GM03348 (cell line): ENCODE measurements around the gene PLEKHA1.
A peak's percentile ranks its signal among the peaks of the same experiment; 100 is the strongest.

ENCODE experiments used
- DNase-seq: peaks from one replicate; pipeline ENCODE4 v3.0.0; 2012; ENCODE audit warnings: low spot score

The PLEKHA1 gene

DNA sequence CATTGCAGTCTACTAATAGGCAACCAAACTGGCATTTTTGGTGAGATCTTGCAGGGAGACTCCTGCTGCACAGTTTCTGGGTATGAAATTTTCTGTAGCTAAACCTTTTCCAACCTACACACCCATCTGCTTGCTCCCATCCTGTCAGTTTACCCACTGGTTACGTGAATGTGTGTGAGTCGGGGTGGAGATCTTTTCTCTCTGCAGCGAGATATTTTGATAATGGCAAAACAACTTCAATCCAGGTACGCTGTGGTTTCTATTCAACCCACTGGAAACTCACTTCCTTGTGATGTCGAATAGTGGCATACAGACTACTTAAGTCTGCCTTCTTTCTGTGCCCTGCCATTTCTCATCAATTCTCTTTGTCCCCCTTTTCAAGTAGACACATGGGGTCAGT is 4.5 kb downstream of the PLEKHA1 start:
- no peak for DNase-seq

DNA sequence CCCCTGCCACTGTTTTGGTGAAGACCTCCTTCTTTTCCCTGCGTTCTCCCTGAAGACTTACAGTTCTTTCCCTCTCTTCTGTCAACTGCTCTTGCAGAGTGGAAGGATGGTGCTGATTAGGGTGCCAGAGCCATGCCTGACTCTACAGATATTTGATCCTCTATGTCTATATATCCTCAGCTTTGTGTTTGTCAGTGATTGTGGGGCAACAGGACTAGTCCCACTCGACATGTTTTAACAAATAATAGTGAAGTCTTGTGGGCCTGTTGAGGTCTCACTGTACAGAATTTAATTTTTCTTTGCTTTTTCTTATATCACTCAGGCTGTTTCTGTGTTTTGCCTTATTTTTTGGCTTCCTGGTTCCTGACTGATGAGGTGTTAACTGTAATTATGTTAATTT is 5.0 kb downstream of the PLEKHA1 start:
- DNase-seq = no peak

DNA sequence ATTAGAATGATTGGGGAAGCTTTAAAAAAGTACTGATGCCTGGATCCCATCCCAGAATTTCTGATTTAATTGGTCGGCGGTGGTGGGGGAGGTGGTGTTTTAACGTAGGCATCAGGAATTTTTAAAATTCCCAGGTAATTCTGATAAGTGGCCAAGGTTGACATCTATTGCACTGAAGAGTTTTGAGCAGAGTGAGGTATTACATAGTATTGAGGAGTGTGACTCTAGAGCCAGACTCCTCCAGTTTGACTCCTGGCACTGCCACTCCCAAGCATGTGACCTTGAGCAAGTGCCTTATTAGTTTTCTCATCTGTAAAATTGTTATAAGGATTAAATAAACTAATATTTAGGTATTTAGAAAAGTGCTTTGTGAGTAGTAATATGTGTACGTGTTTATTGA is 6.2 kb downstream of the PLEKHA1 start:
- DNase-seq = no peak

DNA sequence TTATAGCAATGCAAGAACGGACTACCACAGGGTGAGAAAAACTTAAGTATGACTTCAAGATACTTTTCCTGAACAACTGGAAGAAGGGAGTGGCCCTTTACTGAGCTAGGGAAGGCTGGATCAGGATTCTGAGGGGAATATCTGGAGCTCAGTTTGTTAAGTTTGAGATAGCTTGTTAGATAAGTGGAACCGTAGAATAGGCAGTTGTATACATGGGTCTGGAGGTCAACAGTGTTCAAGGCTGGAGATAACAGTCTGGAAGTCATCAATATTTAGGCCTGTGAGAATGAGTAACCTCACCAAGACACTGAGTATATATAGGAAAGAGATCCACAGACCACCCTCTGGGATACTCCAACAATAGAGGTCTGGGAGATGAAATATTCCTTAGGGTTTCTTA is 7.2 kb downstream of the PLEKHA1 start:
- DNase-seq = no peak

DNA sequence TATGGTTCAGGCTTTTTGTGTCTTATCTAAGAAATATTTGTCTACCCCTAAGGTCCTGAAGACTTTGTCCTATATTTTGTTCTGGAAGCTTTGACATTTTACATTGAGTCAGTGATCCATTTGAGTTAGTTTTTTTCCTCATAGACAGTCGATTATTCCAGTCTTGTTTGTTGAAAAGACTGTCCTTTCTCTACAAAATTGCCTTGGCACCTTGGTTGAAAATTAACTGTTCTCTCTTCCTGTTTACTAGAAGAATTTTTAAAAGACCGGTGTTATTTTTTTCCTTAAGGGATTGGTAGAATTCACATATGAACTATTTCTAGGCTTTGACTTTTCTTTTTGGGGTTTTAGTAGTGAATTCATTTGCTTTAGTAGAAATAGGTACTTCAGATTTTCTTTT is 12.0 kb downstream of the PLEKHA1 start:
- no peak for DNase-seq

DNA sequence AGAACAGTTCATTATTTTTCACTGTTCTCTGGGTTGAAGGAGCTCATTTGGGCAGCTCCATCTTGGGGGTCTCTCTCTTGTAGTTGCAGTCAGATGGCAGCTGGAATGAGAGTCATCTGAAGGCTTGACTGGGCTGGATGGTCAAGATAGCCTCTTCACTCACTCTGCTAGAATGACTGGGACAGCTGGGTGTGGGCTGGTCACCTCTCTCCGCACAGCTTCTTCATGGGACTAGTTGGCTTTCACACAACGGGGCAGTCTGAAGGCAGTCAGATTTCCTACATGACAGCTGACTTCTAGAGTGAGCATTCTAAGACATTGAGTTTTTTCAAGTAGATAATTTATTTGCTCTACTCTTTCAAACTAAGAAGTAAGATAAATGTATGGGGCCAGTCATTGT is 13.1 kb downstream of the PLEKHA1 start:
- no peak for DNase-seq

DNA sequence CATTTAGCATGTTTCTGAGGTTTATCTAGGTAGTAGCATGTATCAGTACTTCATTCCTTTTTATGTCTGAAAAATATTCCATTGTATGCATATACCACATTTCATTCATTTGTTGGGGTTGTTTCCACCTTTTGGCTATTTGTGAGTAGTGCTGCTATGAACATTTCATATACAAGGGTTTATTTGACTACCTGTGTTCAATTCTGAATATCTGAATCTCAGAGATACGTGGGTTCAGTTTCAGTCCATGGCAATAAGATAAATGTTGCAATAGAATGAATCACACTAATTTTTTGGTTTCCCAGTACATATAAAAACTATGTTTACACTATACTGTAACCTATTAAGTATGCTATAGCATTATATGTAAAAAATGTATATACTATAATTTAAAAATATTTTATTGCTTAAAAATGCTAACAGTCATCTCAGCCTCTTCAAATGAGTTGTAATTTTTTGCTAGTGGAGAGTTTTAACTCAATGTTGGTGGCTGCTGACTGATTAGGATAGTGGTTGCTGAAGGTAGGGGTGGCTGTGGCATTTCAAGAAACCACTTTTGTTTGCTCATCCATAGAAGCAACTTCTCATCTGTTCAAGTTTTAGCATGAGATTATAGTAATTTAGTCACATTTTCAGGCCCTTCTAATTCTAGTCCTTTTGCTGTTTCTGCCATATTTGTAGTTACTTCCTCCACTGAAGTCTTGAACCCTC is 13.9 kb downstream of the PLEKHA1 start:
- DNase-seq = no peak

DNA sequence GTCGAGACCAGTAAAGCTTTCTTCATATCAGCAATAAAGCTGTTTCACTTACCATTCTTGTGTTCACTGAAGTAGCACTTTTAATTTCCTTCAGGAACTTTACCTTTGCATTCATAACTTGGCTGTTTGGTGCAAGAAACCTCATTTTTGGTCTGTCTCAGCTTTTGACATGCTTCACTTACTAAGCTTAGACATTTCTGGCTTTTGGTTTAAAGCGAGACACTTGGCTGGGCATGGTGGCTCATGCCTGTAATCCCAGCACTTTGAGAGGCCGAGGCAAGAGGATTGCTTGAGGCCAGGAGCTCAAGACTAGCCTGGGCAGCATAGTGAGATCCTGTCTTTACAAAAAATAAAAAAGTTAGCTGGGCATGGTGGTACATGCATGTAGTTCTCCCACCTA is 15.8 kb downstream of the PLEKHA1 start:
- no peak for DNase-seq

DNA sequence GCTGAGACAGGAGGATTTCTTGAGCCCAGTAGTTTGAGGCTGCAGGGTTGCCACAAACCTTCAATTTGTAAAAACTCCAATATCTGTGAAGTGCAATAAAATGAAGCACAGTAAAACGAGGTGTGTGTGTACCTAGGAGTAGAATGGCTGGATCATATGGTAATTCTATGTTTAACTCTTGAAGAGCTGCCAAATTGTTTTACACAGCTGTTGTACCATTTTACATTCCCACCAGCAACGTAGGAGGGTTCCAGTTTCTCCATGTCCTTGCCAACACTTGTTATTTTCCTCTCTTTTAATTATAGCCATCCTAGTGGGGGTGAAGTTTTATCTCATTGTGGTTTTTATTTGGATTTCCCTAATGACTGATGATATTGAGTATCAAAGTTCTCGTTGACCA is 16.2 kb downstream of the PLEKHA1 start:
- DNase-seq = no peak

DNA sequence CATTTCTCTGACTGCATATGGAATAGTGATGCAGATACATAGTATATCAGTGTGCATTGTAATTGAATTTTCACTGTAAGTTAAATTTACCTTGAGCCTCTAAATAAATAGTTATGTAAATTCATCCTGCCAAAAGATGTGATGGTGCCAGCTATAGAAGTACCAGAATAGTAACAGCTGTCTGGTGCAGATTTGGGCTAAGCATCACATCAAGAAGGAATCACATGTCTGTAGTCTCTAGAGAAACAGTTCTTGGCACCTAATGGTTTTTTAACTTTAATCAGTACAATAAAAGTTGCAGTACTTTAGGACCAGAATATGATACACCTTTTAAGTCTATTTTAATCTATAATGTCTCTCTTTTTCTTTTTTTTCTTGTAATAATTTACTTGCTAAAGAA is 17.4 kb downstream of the PLEKHA1 start:
- DNase-seq = no peak

DNA sequence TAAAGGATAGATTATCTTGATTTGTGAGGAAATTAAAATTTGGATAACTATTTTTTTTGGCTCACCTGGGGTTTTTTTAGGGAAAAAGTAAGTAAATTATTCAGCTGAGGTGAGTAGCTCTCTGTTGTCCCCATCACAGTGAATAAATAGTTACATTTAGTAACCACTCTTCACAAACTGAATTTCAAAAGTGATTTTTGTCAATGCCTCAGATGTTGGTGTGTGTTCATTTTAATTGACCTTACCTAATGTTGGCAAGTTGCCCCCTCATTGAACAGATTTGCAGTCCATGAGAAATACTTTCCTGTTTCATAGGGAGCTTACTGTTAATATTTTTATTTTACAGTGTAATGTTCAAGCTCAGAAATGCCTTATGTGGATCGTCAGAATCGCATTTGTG is 18.3 kb downstream of the PLEKHA1 start:
- DNase-seq = no peak

DNA sequence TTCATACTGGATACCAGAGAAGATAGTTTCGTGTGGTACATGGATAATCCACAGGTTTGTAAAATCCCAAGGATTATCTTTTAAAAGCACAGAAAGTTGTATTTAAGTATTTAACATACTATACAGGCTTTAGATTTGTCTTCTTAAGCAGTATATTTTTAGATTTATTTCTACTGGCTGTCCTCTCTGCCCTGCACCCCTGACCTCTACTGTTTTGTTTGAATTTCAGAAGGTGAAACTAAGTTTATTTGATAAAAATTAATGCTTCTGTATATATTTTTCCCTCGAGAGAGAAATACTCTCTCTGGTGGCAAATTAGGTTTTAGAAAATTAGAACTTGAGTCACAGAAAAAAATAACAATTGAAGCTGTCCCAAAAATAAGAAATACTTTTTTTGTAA is 18.8 kb downstream of the PLEKHA1 start:
- DNase-seq = no peak

DNA sequence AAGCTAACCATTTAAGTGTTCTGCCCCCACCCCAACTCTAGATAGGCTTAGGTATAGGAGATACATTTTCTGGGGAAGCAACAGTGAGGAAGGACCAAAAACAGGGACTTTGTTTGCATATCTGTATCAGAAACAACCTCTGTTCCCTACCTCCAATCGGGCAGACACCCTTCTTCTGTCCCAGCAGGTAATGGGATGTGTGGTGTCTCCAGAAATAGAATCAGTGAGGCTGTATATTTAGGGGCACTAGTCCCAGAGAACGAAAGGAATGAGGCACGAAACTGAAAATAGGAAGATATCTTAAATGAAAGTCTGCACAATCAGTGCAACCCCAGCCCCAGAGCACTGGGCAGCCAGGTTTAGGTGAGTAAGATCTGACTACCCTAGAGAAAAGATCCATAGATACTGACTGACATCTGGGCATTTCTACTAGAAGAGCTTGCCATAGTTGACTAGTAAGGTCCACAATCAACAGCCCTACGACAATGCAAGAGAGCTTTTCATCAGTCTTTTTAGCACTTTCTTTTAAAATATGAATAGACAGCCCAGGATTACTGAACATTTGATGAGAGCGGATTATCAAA is 28.1 kb downstream of the PLEKHA1 start:
- DNase-seq = no peak

DNA sequence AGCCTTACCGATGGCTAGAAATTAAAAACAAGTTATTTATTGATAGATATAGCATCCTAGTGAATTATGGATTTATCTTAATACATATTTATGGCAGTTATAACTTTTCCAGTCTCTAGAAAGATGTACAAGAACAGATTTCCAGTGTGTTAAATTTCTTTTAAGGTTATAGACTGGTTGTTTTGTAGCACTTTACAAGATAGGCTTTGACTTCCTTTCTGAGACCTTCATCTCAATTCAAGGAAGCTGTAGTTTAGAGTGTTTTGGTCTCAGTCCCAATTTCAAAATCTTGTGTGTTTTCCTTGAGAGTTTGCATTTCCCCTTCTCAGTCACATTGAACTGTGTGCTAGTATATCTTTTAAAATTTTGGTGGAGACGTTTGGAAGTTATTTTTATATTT is 30.1 kb downstream of the PLEKHA1 start:
- DNase-seq = no peak

DNA sequence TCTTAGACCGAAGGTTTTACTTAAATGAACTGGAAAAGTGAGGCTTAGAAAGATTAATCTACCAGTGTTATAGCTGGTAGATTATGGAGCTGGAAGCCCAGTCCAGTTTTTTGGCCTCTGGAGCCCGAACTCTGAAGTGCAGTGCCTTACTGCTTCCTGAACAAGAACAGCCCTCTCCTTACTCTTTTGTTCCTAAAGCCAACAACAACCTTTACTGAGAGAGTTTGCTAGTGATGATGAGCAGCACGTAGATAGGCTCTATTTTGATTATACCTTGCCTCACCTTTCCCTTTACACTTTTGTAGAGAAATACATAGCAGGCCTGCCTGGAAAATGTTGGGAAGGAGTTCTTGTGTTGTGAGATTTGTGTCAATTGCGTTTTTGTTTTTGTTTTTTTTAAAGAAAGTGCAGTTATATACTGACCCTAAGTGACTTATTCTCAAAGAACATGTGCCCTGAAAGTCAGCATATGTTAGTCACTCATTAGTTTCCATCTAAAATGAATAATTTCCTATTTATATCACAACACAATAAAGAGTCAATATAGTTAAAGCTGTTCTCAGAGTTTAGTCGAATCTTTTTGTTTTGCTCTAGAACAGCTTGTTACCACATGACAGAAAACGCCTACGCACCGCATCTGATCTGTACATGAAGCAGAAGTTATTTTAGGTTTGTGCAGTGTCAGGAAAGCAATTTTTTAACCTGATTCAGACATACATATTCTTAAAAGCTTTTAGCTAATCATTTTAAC is 33.0 kb downstream of the PLEKHA1 start:
- peak; percentile 17 for DNase-seq

DNA sequence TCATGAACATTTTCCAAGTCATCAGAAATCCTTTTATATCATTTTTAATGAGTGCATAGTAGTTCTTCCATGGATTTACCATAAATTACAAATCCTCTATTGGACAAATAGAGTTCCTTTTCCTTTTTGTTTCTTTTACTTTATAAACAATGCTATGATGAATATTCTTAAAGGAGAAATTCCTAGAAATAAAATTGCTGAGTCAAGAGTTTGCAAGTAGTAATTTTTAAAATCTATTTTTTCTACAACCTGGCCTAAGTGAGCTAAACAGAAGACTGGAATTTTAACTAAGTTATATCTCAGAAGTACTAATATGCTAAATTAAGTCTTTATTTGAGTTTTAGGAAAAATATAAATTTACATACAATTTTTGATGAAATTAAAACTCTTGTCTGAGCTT is 38.8 kb downstream of the PLEKHA1 start:
- DNase-seq = no peak

DNA sequence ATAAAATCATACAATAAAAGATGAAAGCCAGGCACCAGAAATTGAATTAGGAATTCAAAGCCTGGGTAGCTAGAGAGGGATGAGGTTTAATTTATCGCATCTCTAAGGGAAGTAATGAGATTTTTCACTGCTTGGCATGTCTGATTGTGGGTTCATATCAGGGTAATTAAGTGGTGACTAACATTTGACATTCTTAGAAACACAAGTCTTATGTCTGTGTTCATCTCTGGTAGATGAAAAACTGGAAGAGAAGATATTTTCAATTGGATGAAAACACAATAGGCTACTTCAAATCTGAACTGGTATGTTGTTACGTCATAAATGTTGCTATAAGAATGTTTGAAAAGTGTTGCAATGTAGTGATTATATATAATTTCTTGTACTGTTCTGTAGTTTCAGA is 43.2 kb downstream of the PLEKHA1 start:
- peak; percentile 42 for DNase-seq

DNA sequence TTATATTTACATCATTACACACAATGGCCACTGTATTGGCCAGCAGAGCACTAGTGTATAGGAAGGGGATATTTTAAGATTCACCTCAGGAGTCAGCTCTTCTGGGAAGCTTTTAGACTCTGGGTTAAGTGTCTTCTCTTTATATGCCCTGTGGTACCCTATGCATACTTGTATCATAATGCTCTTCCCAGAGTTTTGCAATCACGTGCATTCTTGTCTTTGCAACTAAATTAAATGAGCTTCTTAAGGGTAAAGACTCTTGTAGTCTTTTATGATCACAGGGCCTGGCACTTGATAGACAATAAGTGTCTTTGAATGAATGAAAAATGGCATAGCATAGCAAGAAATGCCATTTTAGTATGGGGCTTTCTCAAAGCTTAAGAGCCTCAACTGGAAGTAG is 44.5 kb downstream of the PLEKHA1 start:
- DNase-seq = no peak

DNA sequence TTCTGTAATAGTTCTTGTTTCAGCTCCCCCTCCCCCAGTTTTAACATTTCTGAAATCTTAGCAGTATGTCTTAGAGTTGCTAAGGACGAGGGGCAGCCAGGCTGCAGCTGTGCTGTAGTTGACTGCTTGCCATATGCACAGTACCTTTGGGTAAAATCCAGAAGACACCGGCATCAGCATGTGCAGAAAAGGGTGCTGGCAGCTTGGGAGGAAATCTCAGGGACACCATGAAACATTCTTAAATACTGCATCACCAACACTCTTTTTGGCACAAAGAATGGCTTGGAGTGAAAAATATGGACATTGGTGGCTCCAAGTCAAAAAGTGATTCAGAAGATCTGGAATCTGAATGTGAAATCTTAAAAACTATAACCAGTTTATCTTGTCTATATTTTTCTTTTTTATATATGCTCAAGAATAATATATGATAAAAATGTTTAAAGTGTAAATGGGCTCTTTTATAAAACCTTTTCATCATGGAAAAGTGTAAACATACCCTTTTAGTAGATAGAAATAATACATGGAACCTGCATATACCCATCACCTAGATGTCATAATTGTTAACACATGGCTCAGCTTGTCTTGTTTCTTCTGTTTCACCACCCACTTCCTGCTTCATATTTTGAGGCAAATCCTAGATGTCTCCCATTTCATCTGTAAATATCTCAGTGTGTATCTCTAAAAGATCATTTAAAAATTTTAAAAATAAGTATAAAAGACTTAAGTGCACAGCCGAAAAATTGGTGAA is 45.5 kb downstream of the PLEKHA1 start:
- DNase-seq = peak; percentile 69

DNA sequence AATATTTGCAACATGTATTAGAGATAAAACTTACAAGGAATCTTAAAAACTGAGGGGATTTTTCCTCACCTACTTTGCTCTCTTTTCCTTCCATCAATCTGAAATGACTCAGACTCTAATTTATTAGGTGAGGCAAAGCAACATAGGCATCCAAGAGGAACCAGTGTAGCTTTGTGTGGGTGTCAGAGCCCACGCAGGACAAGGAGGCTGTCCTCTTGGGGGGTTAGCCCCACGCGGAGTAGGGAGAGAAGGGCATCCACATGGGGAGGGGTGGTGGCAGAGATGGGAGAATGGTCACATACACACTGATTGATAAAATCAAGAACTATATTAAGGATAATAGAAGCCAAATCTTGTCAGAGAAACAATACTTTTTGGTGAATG is 46.1 kb downstream of the PLEKHA1 start:
- DNase-seq = peak; percentile 5

DNA sequence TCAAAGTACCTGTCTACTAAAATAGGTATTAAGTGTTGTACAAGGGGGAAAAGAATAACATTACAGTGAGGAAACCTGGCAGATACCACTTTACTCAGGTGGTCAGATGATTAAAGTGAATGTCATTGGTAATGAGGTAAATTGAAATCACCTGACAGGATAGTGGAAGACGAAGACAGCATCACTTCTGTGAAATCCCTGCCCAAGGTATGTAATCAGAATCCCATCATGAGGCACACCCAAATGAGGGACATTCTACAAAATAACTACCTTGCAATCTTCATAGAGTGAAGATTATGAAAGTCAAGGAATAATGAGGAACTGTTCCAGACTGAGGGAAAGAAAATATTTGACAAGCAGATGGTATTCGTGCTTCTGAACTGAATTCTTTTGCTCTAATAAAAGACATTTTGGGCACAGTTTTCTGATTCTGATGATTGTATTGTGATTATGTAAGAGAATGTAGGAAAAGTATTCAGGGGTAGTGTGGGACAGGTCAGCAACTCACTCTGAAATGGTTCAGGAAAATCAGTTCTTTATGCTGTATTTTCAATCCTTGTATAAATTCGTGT is 46.6 kb downstream of the PLEKHA1 start:
- peak; percentile 46 for DNase-seq

DNA sequence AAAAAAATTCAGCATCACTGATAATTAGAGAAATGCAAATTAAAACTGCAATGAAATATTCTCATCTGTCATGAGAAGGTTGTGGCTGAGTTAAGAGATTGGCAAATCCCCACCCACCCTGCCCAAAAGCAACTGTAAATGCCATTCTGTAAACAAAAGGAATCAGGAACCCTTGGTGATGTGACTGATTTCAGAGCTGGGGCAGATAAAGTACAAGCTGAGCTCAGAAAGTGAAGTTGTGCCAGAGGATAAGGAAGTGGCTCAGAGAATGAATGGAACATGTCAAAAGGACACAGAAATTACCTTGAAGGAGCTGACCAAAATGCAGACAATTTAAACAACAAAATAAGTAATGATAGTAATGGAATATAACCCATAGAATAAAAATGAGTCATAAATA is 47.2 kb downstream of the PLEKHA1 start:
- DNase-seq = no peak
